HUES6 (cell line): Measurements from ENCODE around the gene NACA2.

Experiments
- H3K27ac ChIP-seq: 2 replicates; pipeline ENCODE4 v1.7.0; 2013; ENCODE audit warnings: low read depth, mild to moderate bottlenecking, low read length, inconsistent platforms
- H3K27me3 ChIP-seq: 2 replicates; pipeline ENCODE4 v1.6.1; 2013; ENCODE audit warnings: low read length; ENCODE audit not compliant: control insufficient read depth, insufficient read depth
- H3K36me3 ChIP-seq: 2 replicates; pipeline ENCODE4 v1.6.1; 2013; ENCODE audit warnings: low read length; ENCODE audit not compliant: control insufficient read depth, insufficient read depth
- H3K4me1 ChIP-seq: 2 replicates; pipeline ENCODE4 v1.6.1; 2013; ENCODE audit warnings: low read length; ENCODE audit not compliant: control insufficient read depth, insufficient read depth
- H3K4me3 ChIP-seq: 2 replicates; pipeline ENCODE4 v1.5.1; 2013; ENCODE audit warnings: low read depth, low read length
- H3K9ac ChIP-seq: one replicate; pipeline ENCODE4 v1.6.1; 2013; ENCODE audit warnings: mild to moderate bottlenecking, low read length
- H3K9me3 ChIP-seq: 2 replicates; pipeline ENCODE4 v1.6.1; 2013; ENCODE audit warnings: low read depth, low read length; ENCODE audit not compliant: control insufficient read depth, insufficient read depth

NACA2 gene

DNA sequence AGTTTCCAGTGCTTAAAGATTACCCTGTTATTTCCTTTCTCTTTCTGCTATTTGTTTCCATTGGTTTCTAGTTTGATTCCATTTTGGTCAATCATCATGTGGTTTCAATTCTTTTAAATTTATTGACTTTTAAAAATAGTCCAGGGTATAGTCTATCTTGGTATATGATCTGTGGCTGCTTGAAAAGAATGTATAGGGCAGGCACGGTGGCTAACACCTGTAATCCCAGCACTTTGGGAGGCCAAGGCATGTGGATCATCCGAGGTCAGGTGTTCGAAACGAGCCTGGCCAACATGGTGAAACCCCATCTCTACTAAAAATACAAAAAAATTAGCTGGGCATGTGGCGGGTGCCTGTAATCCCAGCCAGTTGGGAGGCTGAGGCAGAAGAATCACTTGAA lies 34.5 kb upstream of the NACA2 start:
- Histone ChIP-seq H3K27me3 (no peaks in the 10 kb centered on the region), H3K4me1 (peaks cover 10% of the 10 kb centered on the region; the same call in 1 of the 2 replicates), H3K9ac (no peak overlapping the region), H3K27ac (no peak overlapping the region), H3K9me3 (peaks cover 4% of the 10 kb centered on the region; the same call in 1 of the 2 replicates), H3K4me3 (no peak overlapping the region), H3K36me3 (no peaks in the 10 kb centered on the region)

GRCh38 chr17:61624951-61625350 lies 33.9 kb upstream of the NACA2 start:
- H3K27me3 ChIP-seq, result no peaks in the 10 kb centered on the region
- peaks cover 10% of the 10 kb centered on the region; the same call in 1 of the 2 replicates for H3K4me1 ChIP-seq
- no peak overlapping the region for H3K27ac ChIP-seq

GRCh38 chr17:61621317-61621716 lies 30.3 kb upstream of the NACA2 start:
- Histone ChIP-seq H3K4me3 (no peak overlapping the region), H3K9ac (no peak overlapping the region), H3K27me3 (no peaks in the 10 kb centered on the region), H3K9me3 (peaks cover 25% of the 10 kb centered on the region), H3K4me1 (no peaks in the 10 kb centered on the region), H3K27ac (no peak overlapping the region), H3K36me3 (no peaks in the 10 kb centered on the region)

More at GRCh38 chr17:61624951-61625350, 33.9 kb upstream of the NACA2 start:
- Histone ChIP-seq H3K4me3 (no peak overlapping the region), H3K9ac (no peak overlapping the region), H3K9me3 (peaks cover 5% of the 10 kb centered on the region), H3K36me3 (no peaks in the 10 kb centered on the region)

- Histone ChIP-seq H3K4me1 (no peaks in the 10 kb centered on the region), H3K4me3 (no peak overlapping the region), H3K27ac (no peak overlapping the region), H3K27me3 (no peaks in the 10 kb centered on the region), H3K36me3 (no peaks in the 10 kb centered on the region), H3K9ac (no peak overlapping the region), H3K9me3 (peaks cover 25% of the 10 kb centered on the region)
Observed at GRCh38 chr17:61619953-61620352, 28.9 kb upstream of the NACA2 start.

DNA sequence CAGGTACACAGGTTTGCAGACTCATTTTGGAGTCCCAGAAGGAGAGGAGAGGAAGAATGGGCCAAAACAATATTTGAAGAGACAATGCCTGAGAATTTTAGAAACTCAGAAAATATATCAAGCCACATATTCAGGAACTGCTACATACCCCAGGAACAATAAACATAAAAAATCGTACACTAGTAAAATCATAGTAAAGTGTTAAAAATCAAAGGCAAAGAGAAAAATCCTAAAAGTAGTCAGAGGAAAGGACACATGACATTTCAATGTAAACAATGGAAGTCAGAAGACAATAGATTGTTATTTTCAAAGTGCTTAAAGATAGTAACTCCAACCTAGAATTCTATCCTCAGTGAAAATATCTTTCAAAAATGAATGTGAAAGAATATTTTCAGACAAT lies 28.5 kb upstream of the NACA2 start:
- Histone ChIP-seq H3K9me3 (peaks cover 25% of the 10 kb centered on the region), H3K27ac (no peak overlapping the region), H3K4me3 (no peak overlapping the region), H3K9ac (no peak overlapping the region), H3K4me1 (no peaks in the 10 kb centered on the region), H3K36me3 (no peaks in the 10 kb centered on the region), H3K27me3 (no peaks in the 10 kb centered on the region)

DNA sequence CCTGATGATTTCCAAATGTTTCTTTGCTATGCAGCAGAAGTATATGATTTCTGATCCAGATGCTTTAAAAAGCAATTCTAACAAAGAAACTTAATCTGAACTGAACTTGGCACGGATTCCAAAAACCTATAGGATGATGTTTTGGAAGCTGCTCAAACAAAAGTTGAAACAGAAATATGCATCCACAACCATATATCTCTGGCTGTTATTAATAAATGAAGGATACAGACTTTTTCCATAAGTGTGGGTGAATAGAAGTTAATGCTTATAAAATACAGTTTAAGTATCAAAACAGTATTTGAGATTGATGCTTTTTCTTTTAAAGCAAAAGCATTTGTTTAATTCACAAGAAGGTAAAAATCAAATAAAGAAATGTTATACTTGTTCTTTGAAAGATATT lies 27.9 kb upstream of the NACA2 start:
- Histone ChIP-seq H3K4me3 (no peak overlapping the region), H3K4me1 (no peaks in the 10 kb centered on the region), H3K9me3 (peaks cover 25% of the 10 kb centered on the region), H3K36me3 (no peaks in the 10 kb centered on the region), H3K27ac (no peak overlapping the region), H3K9ac (no peak overlapping the region), H3K27me3 (no peaks in the 10 kb centered on the region)

DNA sequence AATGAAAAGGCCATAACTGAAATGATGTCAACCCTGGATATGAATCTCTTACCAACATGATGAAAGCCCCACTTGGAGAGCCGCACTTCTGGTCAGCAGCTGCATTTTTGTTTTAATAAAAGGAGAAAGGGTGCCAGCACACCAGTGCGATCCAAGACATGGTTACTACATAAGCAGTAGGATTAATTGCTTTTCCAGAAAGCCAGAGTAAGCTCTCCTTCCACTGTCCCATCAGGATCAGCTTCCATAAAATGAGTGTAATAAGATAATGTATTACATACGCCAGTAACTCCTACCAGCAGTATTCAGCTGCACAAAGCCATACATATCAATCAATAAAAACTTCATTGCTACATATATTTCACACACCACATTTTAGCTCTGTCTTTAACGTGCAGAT lies 26.3 kb upstream of the NACA2 start:
- H3K4me3 ChIP-seq, result no peak overlapping the region
- H3K9me3 ChIP-seq, result peaks cover 25% of the 10 kb centered on the region
- no peaks in the 10 kb centered on the region for H3K36me3 ChIP-seq
- H3K27me3 ChIP-seq, result no peaks in the 10 kb centered on the region
- H3K9ac ChIP-seq, result no peak overlapping the region
- H3K27ac ChIP-seq, result no peak overlapping the region
- no peaks in the 10 kb centered on the region for H3K4me1 ChIP-seq

DNA sequence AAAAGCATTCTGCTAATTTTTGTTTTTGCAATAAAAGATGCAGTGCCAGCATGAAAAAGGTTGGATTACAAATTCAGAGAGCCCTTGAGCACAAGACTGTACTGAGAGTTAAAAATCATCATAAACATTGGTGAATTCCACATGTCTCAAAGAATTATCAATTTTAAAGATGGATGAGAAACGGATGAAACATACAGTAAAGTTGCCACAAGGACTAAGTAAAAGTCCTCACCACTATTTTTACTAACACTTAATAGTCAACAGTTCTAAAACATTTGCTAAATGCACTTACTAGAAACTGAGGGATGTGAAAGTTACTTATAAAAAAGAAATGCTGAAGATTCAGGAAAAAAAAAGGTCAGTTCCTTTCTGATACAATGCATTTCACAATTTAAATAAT lies 25.8 kb upstream of the NACA2 start:
- no peaks in the 10 kb centered on the region for H3K4me1 ChIP-seq
- no peak overlapping the region for H3K9ac ChIP-seq
- no peak overlapping the region for H3K27ac ChIP-seq
- no peaks in the 10 kb centered on the region for H3K27me3 ChIP-seq
- H3K36me3 ChIP-seq, result no peaks in the 10 kb centered on the region
- peaks cover 22% of the 10 kb centered on the region for H3K9me3 ChIP-seq
- H3K4me3 ChIP-seq, result no peak overlapping the region

DNA sequence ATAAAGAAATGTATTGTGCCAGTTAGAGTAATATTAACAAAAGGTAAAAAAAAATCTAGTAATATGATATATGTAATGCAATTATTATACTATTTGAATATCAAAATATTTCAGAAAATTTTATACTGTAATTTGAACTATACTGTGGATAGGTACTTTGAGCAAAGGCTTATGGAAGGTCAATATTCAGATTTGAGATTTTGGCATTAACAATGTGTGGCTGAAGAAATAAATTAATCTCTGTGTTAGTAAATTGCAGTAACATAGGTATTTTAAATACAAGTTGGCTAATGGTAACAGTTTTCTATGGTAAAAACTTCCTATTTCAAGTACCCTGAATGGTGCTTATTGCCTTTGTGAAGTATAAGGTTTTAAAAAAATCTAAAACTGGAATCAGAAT lies 23.2 kb upstream of the NACA2 start:
- H3K4me1 ChIP-seq, result no peaks in the 10 kb centered on the region
- H3K9me3 ChIP-seq, result peaks cover 15% of the 10 kb centered on the region
- no peak overlapping the region for H3K9ac ChIP-seq
- H3K27ac ChIP-seq, result no peak overlapping the region
- no peaks in the 10 kb centered on the region for H3K27me3 ChIP-seq
- H3K4me3 ChIP-seq, result no peak overlapping the region
- no peaks in the 10 kb centered on the region for H3K36me3 ChIP-seq

- no peaks in the 10 kb centered on the region for H3K27me3 ChIP-seq
- H3K4me3 ChIP-seq, result no peak overlapping the region
Observed at GRCh38 chr17:61611323-61611722, 20.3 kb upstream of the NACA2 start.

GRCh38 chr17:61605692-61606091 lies 14.7 kb upstream of the NACA2 start:
- H3K27me3 ChIP-seq, result no peaks in the 10 kb centered on the region
- H3K36me3 ChIP-seq, result no peaks in the 10 kb centered on the region
- no peak overlapping the region for H3K9ac ChIP-seq
- no peaks in the 10 kb centered on the region for H3K4me1 ChIP-seq
- H3K4me3 ChIP-seq, result no peak overlapping the region
- no peak overlapping the region for H3K27ac ChIP-seq
- H3K9me3 ChIP-seq, result no peaks in the 10 kb centered on the region

More at GRCh38 chr17:61611323-61611722, 20.3 kb upstream of the NACA2 start:
- no peaks in the 10 kb centered on the region; the same call in 1 of the 2 replicates for H3K9me3 ChIP-seq
- H3K36me3 ChIP-seq, result no peaks in the 10 kb centered on the region
- no peaks in the 10 kb centered on the region for H3K4me1 ChIP-seq
- no peak overlapping the region for H3K27ac ChIP-seq
- no peak overlapping the region for H3K9ac ChIP-seq

- H3K36me3 ChIP-seq, result no peaks in the 10 kb centered on the region
Observed at GRCh38 chr17:61601297-61601696, 10.3 kb upstream of the NACA2 start.

More at GRCh38 chr17:61601297-61601696, 10.3 kb upstream of the NACA2 start:
- no peaks in the 10 kb centered on the region for H3K4me1 ChIP-seq
- H3K27ac ChIP-seq, result no peak overlapping the region
- H3K27me3 ChIP-seq, result no peaks in the 10 kb centered on the region
- no peak overlapping the region for H3K9ac ChIP-seq
- no peak overlapping the region for H3K4me3 ChIP-seq
- no peaks in the 10 kb centered on the region for H3K9me3 ChIP-seq
